HepG2 (cell line): ENCODE data around the gene PWP1. TPM values are rescaled to one million over a fixed set of nuclear protein-coding genes. Genes with fewer than 3 reads are reported as not detected.

Source experiments
- GATAD2A ChIP-seq: IDR thresholded peaks from 2 replicates; pipeline ENCODE4 v1.6.1; 2016
- GPN1 ChIP-seq: sonication (generic); formaldehyde crosslinking; IDR thresholded peaks from 2 replicates; pipeline ENCODE4 v1.5.1; 2020; ENCODE audit warnings: missing genetic modification reagents, borderline replicate concordance
- IRF2 ChIP-seq: IDR thresholded peaks from 2 replicates; pipeline ENCODE4 v1.6.1; 2018; ENCODE audit warnings: missing genetic modification reagents, missing compliant biosample characterization
- NFE2 ChIP-seq: sonication (generic); formaldehyde crosslinking; IDR thresholded peaks from 2 replicates; pipeline ENCODE4 v1.4.0; 2020; ENCODE audit warnings: missing genetic modification reagents
- NFYB ChIP-seq: sonication (generic); formaldehyde crosslinking; IDR thresholded peaks from 2 replicates; pipeline ENCODE4 v1.4.0; 2020; ENCODE audit warnings: missing genetic modification reagents
- NR3C1 ChIP-seq: sonication (generic); formaldehyde crosslinking; IDR thresholded peaks from 2 replicates; pipeline ENCODE4 v1.4.0; 2020; ENCODE audit warnings: missing genetic modification reagents
- PAWR ChIP-seq: sonication (generic); formaldehyde crosslinking; IDR thresholded peaks from 2 replicates; pipeline ENCODE4 v1.4.0; 2020; ENCODE audit warnings: missing genetic modification reagents, mild to moderate bottlenecking, borderline replicate concordance
- SKI ChIP-seq: fragments of 450-650 bp; IDR thresholded peaks from one replicate; pipeline ENCODE4 v1.6.1; 2018; ENCODE audit warnings: mild to moderate bottlenecking; ENCODE audit not compliant: partially characterized antibody
- SOX6 ChIP-seq, 2 experiments: fragments of 450-650 bp in 1 of 2; sonication (generic) in 1 of 2; formaldehyde crosslinking in 1 of 2; IDR thresholded peaks; 2 replicates each; pipeline versions ENCODE4 v1.4.0 to v1.6.1; 2017 to 2020; ENCODE audit warnings: antibody characterized with exemption in 1 of 2, mild to moderate bottlenecking in 1 of 2, missing genetic modification reagents in 1 of 2
- STAG1 ChIP-seq: sonication (generic); formaldehyde crosslinking; IDR thresholded peaks from 2 replicates; pipeline ENCODE4 v1.4.0; 2020; ENCODE audit warnings: missing genetic modification reagents
- SYNCRIP ChIP-seq: fragments of 200-400 bp; formaldehyde crosslinking; IDR thresholded peaks from 2 replicates; pipeline ENCODE4 v1.6.1; 2018; ENCODE audit warnings: mild to moderate bottlenecking, low read depth, low read length; ENCODE audit not compliant: insufficient read depth
- TSC22D2 ChIP-seq: sonication (generic); formaldehyde crosslinking; IDR thresholded peaks from 2 replicates; pipeline ENCODE4 v1.5.1; 2020; ENCODE audit warnings: missing genetic modification reagents, mild to moderate bottlenecking, borderline replicate concordance
- YY1 ChIP-seq: IDR thresholded peaks from 2 replicates; pipeline ENCODE4 v1.6.1; 2011; ENCODE audit warnings: low read length, low read depth, moderate library complexity, mild to moderate bottlenecking; ENCODE audit not compliant: insufficient read depth, insufficient replicate concordance
- ZC3H13 ChIP-seq: sonication (generic); formaldehyde crosslinking; IDR thresholded peaks from 2 replicates; pipeline ENCODE4 v1.8.1; 2023; ENCODE audit warnings: mild to moderate bottlenecking, missing genetic modification reagents, moderate library complexity
- ZFP36 ChIP-seq: fragments of 150-350 bp; IDR thresholded peaks from 2 replicates; pipeline ENCODE4 v1.6.1; 2018; ENCODE audit warnings: borderline replicate concordance, low read length, low read depth; ENCODE audit not compliant: partially characterized antibody
- ZNF530 ChIP-seq: sonication (generic); formaldehyde crosslinking; IDR thresholded peaks from 2 replicates; pipeline ENCODE4 v1.5.0; 2020; ENCODE audit warnings: low read depth, mild to moderate bottlenecking, missing genetic modification reagents
- ZNF549 ChIP-seq: sonication (generic); formaldehyde crosslinking; IDR thresholded peaks from 2 replicates; pipeline ENCODE4 v1.5.0; 2020; ENCODE audit warnings: missing genetic modification reagents
- ZSCAN21 ChIP-seq: sonication (generic); formaldehyde crosslinking; IDR thresholded peaks from 2 replicates; pipeline ENCODE4 v1.8.0; 2022; ENCODE audit warnings: mild to moderate bottlenecking, missing genetic modification reagents, moderate library complexity, borderline replicate concordance
- polyA plus RNA-seq, 8 experiments: library from polyadenylated mRNA; depleted of rRNA in 3 of 8; stranded (reverse) in 7 of 8; unstranded in 1 of 8; fragments of >200 nt; fragmentation: Illumina TruSeq in 4 of 8; extraction: Trizol in 4 of 8; gene quantifications; 2 replicates each; pipeline versions ENCODE4 v1.2.1 to v1.2.3, GENCODE V29; 2011 to 2016; ENCODE audit warnings: low read depth in 4 of 8, missing spikeins in 1 of 8, mixed read lengths in 1 of 8; ENCODE audit not compliant: insufficient read depth in 1 of 8
- total RNA-seq, 5 experiments: library from RNA; depleted of rRNA; stranded (reverse); fragments of >200 nt; fragmentation: Illumina TruSeq; extraction: Trizol; gene quantifications; 2 replicates each; pipeline ENCODE4 v1.2.3, GENCODE V29; 2016; ENCODE audit warnings: low read depth in 1 of 5
- TF ChIP-seq, protein P1 (sequence below): sonication (generic); formaldehyde crosslinking; IDR thresholded peaks from 2 replicates; pipeline ENCODE4 v1.4.0; 2020; ENCODE audit warnings: missing genetic modification reagents
- TF ChIP-seq, protein P2 (sequence below): sonication (generic); formaldehyde crosslinking; IDR thresholded peaks from 2 replicates; pipeline ENCODE4 v1.4.0; 2020; ENCODE audit warnings: missing genetic modification reagents
- TF ChIP-seq, protein P3 (sequence below): IDR thresholded peaks from 2 replicates; pipeline ENCODE4 v1.6.1; 2016; ENCODE audit warnings: missing biosample characterization, missing genetic modification reagents, low read depth

PWP1 gene
- total and polyA plus RNA-seq, 2 of the 13 experiments (the other 11 are each of a cell fraction or from before 2014, with no cell fraction given), result 65.9 to 70.2 TPM

DNA sequence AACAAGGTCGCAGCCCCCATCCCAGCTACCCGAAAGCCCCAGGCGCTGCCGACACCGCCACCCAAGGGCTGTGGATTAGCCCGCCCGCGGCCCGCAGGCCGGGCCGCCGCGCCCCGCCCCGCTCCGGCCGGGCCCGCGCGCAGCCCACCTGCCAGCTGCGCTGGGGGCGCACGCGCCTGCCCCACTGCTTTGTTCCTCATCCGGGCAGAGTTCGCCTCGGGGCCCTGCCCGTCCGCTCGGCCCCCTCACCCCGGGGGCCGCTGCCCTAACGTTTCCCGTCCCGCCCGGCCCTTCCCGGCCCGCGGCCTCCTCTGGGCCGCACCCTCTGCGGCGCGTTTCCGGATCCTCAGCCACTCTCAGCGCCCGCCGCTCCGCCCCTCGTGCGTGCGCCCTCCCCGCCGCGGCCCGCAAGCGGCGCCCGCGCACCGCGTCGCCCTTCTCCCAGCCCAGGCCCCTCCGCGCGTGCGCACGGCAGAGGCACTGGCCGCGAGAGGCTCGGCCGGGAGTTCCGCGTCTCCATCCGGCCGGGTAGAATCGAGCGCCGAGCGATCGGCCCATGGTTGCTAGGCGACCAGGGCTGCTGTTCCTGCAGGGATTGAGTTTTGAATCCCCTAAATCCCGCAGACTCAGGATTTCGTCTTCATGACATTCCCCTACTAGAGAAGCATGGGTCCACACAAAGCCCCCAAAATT is 75.4 kb downstream of the PWP1 start, which contains the start of gene PRDM4 (continued):
- TF ChIP-seq ZNF530 (CRISPR knock-in tag) (no peak), ZSCAN21 (no peak; the same call in 1 of the 2 replicates), YY1 (peak; percentile 79), SYNCRIP (no peak), IRF2 (CRISPR knock-in tag) (peak; percentile 23; the same call in 1 of the 2 replicates), TSC22D2 (CRISPR knock-in tag) (no peak), ZFP36 (no peak), ZNF549 (no peak), SOX6 (IDR thresholded peaks at IDR 0.05) (no peak), SOX6 (CRISPR knock-in tag; IDR thresholded peaks at IDR 0.05) (no peak), NFE2 (CRISPR knock-in tag) (no peak), GPN1 (CRISPR knock-in tag) (no peak), PAWR (CRISPR knock-in tag) (no peak), SKI (peak; percentile 51), NR3C1 (no peak), STAG1 (CRISPR knock-in tag) (peak; percentile 84), ZC3H13 (CRISPR knock-in tag) (no peak), GATAD2A (CRISPR knock-in tag) (no peak), NFYB (CRISPR knock-in tag) (no peak)
- TF ChIP-seq, protein P1, sequence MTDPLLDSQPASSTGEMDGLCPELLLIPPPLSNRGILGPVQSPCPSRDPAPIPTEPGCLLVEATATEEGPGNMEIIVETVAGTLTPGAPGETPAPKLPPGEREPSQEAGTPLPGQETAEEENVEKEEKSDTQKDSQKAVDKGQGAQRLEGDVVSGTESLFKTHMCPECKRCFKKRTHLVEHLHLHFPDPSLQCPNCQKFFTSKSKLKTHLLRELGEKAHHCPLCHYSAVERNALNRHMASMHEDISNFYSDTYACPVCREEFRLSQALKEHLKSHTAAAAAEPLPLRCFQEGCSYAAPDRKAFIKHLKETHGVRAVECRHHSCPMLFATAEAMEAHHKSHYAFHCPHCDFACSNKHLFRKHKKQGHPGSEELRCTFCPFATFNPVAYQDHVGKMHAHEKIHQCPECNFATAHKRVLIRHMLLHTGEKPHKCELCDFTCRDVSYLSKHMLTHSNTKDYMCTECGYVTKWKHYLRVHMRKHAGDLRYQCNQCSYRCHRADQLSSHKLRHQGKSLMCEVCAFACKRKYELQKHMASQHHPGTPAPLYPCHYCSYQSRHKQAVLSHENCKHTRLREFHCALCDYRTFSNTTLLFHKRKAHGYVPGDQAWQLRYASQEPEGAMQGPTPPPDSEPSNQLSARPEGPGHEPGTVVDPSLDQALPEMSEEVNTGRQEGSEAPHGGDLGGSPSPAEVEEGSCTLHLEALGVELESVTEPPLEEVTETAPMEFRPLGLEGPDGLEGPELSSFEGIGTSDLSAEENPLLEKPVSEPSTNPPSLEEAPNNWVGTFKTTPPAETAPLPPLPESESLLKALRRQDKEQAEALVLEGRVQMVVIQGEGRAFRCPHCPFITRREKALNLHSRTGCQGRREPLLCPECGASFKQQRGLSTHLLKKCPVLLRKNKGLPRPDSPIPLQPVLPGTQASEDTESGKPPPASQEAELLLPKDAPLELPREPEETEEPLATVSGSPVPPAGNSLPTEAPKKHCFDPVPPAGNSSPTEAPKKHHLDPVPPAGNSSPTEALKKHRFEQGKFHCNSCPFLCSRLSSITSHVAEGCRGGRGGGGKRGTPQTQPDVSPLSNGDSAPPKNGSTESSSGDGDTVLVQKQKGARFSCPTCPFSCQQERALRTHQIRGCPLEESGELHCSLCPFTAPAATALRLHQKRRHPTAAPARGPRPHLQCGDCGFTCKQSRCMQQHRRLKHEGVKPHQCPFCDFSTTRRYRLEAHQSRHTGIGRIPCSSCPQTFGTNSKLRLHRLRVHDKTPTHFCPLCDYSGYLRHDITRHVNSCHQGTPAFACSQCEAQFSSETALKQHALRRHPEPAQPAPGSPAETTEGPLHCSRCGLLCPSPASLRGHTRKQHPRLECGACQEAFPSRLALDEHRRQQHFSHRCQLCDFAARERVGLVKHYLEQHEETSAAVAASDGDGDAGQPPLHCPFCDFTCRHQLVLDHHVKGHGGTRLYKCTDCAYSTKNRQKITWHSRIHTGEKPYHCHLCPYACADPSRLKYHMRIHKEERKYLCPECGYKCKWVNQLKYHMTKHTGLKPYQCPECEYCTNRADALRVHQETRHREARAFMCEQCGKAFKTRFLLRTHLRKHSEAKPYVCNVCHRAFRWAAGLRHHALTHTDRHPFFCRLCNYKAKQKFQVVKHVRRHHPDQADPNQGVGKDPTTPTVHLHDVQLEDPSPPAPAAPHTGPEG, result peak; percentile 90
- TF ChIP-seq, protein P2, sequence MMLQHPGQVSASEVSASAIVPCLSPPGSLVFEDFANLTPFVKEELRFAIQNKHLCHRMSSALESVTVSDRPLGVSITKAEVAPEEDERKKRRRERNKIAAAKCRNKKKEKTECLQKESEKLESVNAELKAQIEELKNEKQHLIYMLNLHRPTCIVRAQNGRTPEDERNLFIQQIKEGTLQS (CRISPR knock-in tag), result no peak
- TF ChIP-seq, protein P3, sequence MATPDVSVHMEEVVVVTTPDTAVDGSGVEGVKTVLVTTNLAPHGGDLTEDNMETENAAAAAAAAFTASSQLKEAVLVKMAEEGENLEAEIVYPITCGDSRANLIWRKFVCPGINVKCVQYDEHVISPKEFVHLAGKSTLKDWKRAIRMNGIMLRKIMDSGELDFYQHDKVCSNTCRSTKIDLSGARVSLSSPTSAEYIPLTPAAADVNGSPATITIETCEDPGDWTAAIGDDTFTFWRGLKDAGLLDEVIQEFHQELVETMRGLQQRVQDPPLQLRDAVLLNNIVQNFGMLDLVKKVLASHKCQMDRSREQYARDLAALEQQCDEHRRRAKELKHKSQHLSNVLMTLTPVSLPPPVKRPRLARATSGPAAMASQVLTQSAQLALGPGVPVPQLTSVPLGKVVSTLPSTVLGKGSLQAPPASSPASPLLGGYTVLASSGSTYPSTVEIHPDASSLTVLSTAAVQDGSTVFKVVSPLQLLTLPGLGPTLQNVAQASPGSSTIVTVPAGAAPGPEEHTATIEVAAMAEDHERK, result peak; percentile 70; the same call in 1 of the 2 replicates
